Smooth muscle cell (in vitro differentiated cells): ENCODE measurements around the gene RASAL1. TPM values are rescaled to one million over a fixed set of nuclear protein-coding genes. Genes with fewer than 3 reads are reported as not detected.

ENCODE experiments used
- DNase-seq: peaks from one replicate; lab custom pipeline; 2025; ENCODE audit not compliant: unreplicated experiment; lab: John Stamatoyannopoulos, UW
- H2AFZ ChIP-seq: fragments of 200-600 bp; sonication (generic); 2 replicates; pipeline ENCODE4 v1.6.0; 2016; ENCODE audit warnings: antibody characterized with exemption, low read depth, mild to moderate bottlenecking
- H3F3A ChIP-seq: fragments of 200-600 bp; sonication (generic); 2 replicates; pipeline ENCODE4 v1.6.0; 2017; ENCODE audit warnings: antibody characterized with exemption, low read depth
- H3K27ac ChIP-seq: fragments of 200-600 bp; sonication (generic); 2 replicates; pipeline ENCODE4 v1.5.1; 2016; ENCODE audit warnings: low read depth, mild to moderate bottlenecking
- H3K27me3 ChIP-seq: fragments of 200-600 bp; sonication (generic); 2 replicates; pipeline ENCODE4 v1.6.1; 2016; ENCODE audit warnings: low read depth, mild to moderate bottlenecking
- H3K36me3 ChIP-seq: fragments of 200-600 bp; sonication (generic); 2 replicates; pipeline ENCODE4 v1.5.1; 2016; ENCODE audit warnings: low read depth
- H3K4me1 ChIP-seq: fragments of 200-600 bp; sonication (generic); 2 replicates; pipeline ENCODE4 v1.5.1; 2016; ENCODE audit warnings: low read depth
- H3K4me2 ChIP-seq: fragments of 200-600 bp; sonication (generic); 2 replicates; pipeline ENCODE4 v1.6.0; 2016; ENCODE audit warnings: mild to moderate bottlenecking
- H3K4me3 ChIP-seq: fragments of 200-600 bp; sonication (generic); 2 replicates; pipeline ENCODE4 v1.5.1; 2016; ENCODE audit warnings: mild to moderate bottlenecking
- H3K79me2 ChIP-seq: fragments of 200-600 bp; sonication (generic); 2 replicates; pipeline ENCODE4 v1.6.0; 2016; ENCODE audit warnings: low read depth, mild to moderate bottlenecking
- H3K9ac ChIP-seq: fragments of 200-600 bp; sonication (generic); 2 replicates; pipeline ENCODE4 v1.6.0; 2016; ENCODE audit warnings: low read depth
- H3K9me3 ChIP-seq: fragments of 200-600 bp; sonication (generic); replicated peaks from 2 replicates; pipeline ENCODE4 v1.5.1; 2016; ENCODE audit warnings: low read depth
- H4K20me1 ChIP-seq: fragments of 200-600 bp; sonication (generic); 2 replicates; pipeline ENCODE4 v1.6.0; 2016; ENCODE audit warnings: low read depth
- WGBS: methylation state at CpG from one replicate; pipeline ENCODE4 v1.1.7; 2016; ENCODE audit warnings: low lambda C conversion rate; 5-methylcytosine and 5-hydroxymethylcytosine counted together
- polyA plus RNA-seq: library from polyadenylated mRNA; unstranded; fragments of >200 nt; fragmentation: Nextera tagmentation; extraction: Ambion mirVana; gene quantifications from 2 replicates; pipeline ENCODE4 v1.2.1, GENCODE V29; 2016
- total RNA-seq: library from RNA; depleted of rRNA; stranded (reverse); fragments of >200 nt; gene quantifications from 2 replicates; pipeline ENCODE4 v1.2.3, GENCODE V29; 2014
- TF ChIP-seq, protein P1 (sequence below): fragments of 200-600 bp; sonication (generic); IDR thresholded peaks from 2 replicates; pipeline ENCODE4 v1.5.1; 2017; ENCODE audit warnings: borderline replicate concordance, mild to moderate bottlenecking, antibody characterized with exemption; ENCODE audit not compliant: insufficient read depth, poor library complexity, severe bottlenecking

RASAL1 gene
- total and polyA plus RNA-seq, 2 experiments from 2014 or later: not detected

DNA sequence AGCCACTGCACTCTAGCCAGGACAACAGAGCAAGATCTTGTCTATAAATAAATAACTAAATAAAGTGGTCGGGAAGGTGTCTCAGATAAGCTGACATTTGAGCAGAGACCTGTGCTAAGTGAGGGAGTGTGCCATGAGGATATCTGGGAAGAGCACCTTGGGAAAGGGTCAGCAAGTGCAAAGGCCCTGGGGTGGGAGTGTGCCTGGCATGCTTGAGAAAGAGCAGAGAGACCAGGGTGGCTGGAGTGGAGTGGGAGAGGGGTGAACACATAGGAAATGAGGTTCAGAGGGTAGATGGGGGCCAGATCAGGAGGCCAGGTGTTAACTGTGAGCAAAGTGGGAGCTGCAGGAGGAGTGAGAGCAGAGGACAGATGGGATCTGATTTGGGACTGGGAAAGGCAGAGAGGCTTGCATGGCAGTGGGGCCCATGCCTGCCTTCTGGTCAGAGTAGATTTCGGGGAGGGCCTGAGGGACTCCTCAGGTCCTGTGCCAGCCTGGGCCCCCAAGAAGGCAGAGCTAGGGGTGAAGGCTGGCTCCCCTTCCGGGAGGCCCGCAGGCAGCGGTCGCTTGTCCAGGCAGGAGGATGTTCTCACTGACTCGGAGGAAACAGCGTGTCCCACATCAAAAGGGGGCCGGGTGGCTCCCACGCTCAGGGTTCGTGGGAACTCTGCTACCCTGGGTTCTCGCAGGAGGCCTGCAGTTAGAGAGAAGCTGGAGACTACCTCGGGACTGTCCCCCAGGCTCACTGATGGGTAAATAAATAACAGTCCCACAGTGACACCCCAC, 46.4 kb downstream of the RASAL1 start:
- Histone ChIP-seq H3K27me3 (peaks cover 38% of the 10 kb centered on the region), H2AFZ (no peak overlapping the region), H3K9ac (no peak overlapping the region), H3F3A (no peaks in the 10 kb centered on the region), H3K4me2 (no peak overlapping the region), H3K4me3 (no peak overlapping the region), H4K20me1 (no peaks in the 10 kb centered on the region), H3K36me3 (no peaks in the 10 kb centered on the region), H3K79me2 (no peaks in the 10 kb centered on the region), H3K9me3 (no peaks in the 10 kb centered on the region), H3K4me1 (peaks cover 7% of the 10 kb centered on the region), H3K27ac (no peak overlapping the region)
- 86% methylated on average over 13 of the region's 13 CpGs for WGBS
- TF ChIP-seq, protein P1, sequence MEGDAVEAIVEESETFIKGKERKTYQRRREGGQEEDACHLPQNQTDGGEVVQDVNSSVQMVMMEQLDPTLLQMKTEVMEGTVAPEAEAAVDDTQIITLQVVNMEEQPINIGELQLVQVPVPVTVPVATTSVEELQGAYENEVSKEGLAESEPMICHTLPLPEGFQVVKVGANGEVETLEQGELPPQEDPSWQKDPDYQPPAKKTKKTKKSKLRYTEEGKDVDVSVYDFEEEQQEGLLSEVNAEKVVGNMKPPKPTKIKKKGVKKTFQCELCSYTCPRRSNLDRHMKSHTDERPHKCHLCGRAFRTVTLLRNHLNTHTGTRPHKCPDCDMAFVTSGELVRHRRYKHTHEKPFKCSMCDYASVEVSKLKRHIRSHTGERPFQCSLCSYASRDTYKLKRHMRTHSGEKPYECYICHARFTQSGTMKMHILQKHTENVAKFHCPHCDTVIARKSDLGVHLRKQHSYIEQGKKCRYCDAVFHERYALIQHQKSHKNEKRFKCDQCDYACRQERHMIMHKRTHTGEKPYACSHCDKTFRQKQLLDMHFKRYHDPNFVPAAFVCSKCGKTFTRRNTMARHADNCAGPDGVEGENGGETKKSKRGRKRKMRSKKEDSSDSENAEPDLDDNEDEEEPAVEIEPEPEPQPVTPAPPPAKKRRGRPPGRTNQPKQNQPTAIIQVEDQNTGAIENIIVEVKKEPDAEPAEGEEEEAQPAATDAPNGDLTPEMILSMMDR: no peak
- DNase-seq: no peak

DNA sequence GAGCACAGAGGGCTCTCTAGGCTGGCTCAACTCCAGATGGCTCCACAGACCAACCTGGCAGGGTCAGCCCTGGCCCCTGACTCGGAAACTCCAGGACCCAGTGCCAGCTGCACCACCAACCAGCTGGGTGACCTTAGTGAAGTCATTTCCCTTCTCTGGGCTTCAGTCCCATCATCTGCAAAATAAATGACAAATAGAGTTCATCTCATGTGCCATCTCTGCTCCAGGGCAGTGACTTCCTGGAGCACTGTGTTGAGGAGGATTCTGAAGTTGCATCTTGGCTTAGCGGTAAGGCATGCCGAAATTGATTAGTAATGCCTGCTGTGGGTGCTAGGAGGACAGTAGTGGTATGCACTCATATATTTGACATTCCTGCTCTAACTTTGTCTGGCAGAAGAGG, 47.5 kb downstream of the RASAL1 start:
- Histone ChIP-seq H3K9ac (no peak overlapping the region), H3K79me2 (no peaks in the 10 kb centered on the region), H3K4me2 (no peak overlapping the region), H3K27ac (no peak overlapping the region), H3K4me1 (peaks cover 5% of the 10 kb centered on the region), H4K20me1 (no peaks in the 10 kb centered on the region), H3F3A (no peaks in the 10 kb centered on the region), H3K27me3 (peaks cover 26% of the 10 kb centered on the region), H2AFZ (no peak overlapping the region), H3K4me3 (no peak overlapping the region), H3K36me3 (no peaks in the 10 kb centered on the region), H3K9me3 (no peaks in the 10 kb centered on the region)
- TF ChIP-seq, protein P1: no peak
- no peak for DNase-seq
- WGBS: over 99% methylated on average over 3 of the region's 3 CpGs

DNA sequence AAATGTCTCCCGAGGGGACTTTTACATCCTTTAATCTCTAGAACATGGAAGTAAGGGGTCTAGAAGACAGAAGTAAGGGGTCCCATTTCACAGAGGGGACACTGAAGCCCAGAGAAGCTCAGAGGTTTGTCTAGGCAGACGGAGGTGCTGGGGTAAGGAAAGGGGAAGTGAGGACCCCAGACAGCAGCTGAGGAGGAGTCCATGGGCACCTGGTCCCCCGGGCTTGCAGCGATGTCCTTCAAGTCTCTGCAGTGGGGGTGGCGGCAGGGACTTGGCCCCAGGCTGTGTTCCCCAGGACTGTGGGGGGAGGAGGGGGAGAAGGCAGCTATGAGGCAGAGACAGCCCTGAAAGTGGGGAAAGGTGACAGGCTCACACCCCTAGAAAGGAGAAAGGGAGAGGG, 48.4 kb downstream of the RASAL1 start:
- Histone ChIP-seq H3K36me3 (no peaks in the 10 kb centered on the region), H3K79me2 (no peaks in the 10 kb centered on the region), H3K9ac (no peak overlapping the region), H3K4me3 (no peak overlapping the region), H3K9me3 (no peaks in the 10 kb centered on the region), H3K27ac (no peak overlapping the region), H3K27me3 (peaks cover 18% of the 10 kb centered on the region), H3K4me2 (no peak overlapping the region), H3F3A (no peaks in the 10 kb centered on the region), H3K4me1 (no peaks in the 10 kb centered on the region), H2AFZ (no peak overlapping the region), H4K20me1 (no peaks in the 10 kb centered on the region)
- DNase-seq: no peak
- TF ChIP-seq, protein P1: no peak
- whole genome bisulfite sequencing: 84% methylated on average over 5 of the region's 5 CpGs
